Psoas muscle (tissue), 8 donors: ENCODE measurements around the gene WDR7. TPM values are rescaled to one million over a fixed set of nuclear protein-coding genes. Genes with fewer than 3 reads are reported as not detected.

Source experiments
- ATAC-seq, 4 donors: fragments of 200-7000 bp; cut with Tn5 transposase; one replicate each; pipeline ENCODE4 v1.9.1; 2020; ENCODE audit warnings: moderate library complexity in 3 of 4, mild to moderate bottlenecking in 2 of 4
- DNase-seq, 2 donors: peaks; one replicate each; pipeline ENCODE4 v3.0.0-alpha.2; 2020
- H3K27ac ChIP-seq: fragments of 200-600 bp; one replicate; pipeline ENCODE4 v1.8.0; 2022
- H3K27me3 ChIP-seq, 3 donors: fragments of 200-600 bp in 1 of 3; one replicate each; pipeline versions ENCODE4 v1.6.1 to v1.8.0; 2013 to 2022; ENCODE audit warnings: low read length in 2 of 3, mild to moderate bottlenecking in 2 of 3, moderate library complexity in 1 of 3; ENCODE audit not compliant: insufficient read depth in 3 of 3
- H3K36me3 ChIP-seq, 2 donors: fragments of 200-600 bp in 1 of 2; one replicate each; pipeline versions ENCODE4 v1.6.1 to v1.8.0; 2013 to 2022; ENCODE audit warnings: low read depth in 1 of 2, mild to moderate bottlenecking in 1 of 2, moderate library complexity in 1 of 2; ENCODE audit not compliant: insufficient read depth in 1 of 2
- H3K4me1 ChIP-seq: fragments of 200-600 bp; one replicate; pipeline ENCODE4 v1.8.0; 2022
- H3K4me3 ChIP-seq: fragments of 200-600 bp; one replicate; pipeline ENCODE4 v1.8.0; 2022; ENCODE audit warnings: mild to moderate bottlenecking
- H3K9me3 ChIP-seq: fragments of 200-600 bp; one replicate; pipeline ENCODE4 v1.8.0; 2022
- WGBS, 3 donors: extraction: QIAGEN DNeasy Blood & Tissue Kit; methylation state at CpG; one replicate each; pipeline versions ENCODE4 v1.1.6 to v1.1.7; 2013; 5-methylcytosine and 5-hydroxymethylcytosine counted together
- intact Hi-C, 2 donors: fragments of 100-400 bp; cut with DNase I; formaldehyde crosslinking; loops; one replicate each; pipeline versions ENCODE4 v1.11.0 to v1.14.2; 2022
- polyA plus RNA-seq, 3 donors: library from polyadenylated mRNA; stranded (reverse); fragments of 200-250 nt; gene quantifications; one replicate each; pipeline ENCODE4 v1.2.3, GENCODE V29; 2013
- total RNA-seq, 4 donors: library from RNA; stranded (reverse); fragmentation: NEBNext Ultra II Directional in 2 of 4; extraction: Animal tissue kit (Norgen Biotek cat#: 25700) in 2 of 4; gene quantifications; one replicate each; pipeline versions ENCODE4 v1.2.1 to v1.2.4, GENCODE V29; 2021 to 2023
- TF ChIP-seq, protein P1 (sequence below): fragments of 200-600 bp; IDR thresholded peaks from one replicate; pipeline ENCODE4 v1.8.0; 2022; ENCODE audit warnings: antibody characterized with exemption
- donor health status: healthy with polysubstance abuse.
- donor health status: DM: no; HTN: no; CAD: no; lungs with moderate emphysema.
- donor health status: Bipolar disorder and iron deficiency.
- donor health status: healthy.
- donor health status: DM: yes; HTN: yes; CAD: no.
- donor health status: DM: no; HTN: no; CAD: no.
- donor health status: DM: no; HTN: no; CAD: no.
- donor health status: DM: yes; HTN: yes; CAD: no.

Gene WDR7
- total and polyA plus RNA-seq, 7 donors = 2.6 to 24.4 (median 15.5) TPM

DNA sequence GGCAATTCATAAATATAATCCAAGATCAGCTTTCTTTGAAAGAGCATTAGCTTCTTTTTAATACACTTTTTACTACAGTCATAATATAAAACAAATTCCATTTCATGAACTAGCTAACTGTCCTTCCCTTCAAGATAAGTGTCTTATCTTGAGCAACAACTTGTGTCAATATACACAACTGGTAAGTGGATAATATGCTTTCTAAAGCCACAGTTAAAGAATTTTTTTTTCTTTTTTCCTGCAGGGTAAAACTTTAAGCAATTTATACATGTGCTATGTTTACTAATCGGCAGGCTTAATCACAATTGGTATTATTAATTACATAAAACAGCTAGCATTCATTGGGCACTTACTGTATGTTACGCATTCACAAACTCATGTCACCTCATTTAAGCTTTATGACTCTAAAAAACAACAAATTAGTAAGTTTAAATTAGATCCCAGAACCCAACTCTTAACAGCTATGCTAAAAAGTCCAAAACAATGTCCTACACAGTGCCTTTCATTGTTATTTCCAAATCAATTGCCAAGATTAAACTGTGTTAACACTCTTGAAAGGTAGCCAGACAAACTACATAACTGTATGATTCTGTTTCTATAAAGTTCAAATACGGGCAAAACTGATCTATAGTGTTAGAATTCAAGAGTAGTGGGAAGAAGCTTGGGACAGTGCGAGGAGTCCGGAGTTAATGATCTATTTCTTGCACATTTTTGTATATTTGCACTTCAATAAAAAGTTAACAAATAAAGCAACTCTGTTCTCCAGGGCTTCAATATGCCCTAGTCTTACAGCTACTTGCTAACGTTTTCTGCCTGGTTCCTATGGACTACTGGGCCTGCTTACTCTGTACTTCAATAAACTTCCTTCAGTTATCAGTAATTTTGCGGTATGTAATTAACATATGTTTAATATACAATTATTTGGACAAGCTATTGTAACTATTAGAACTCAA is 18.8 kb upstream of the WDR7 start:
- Histone ChIP-seq H3K27me3 (no peaks in the 10 kb centered on the region), H3K36me3 (peaks cover 0 to 16% of the 10 kb centered on the region in 2 donors), H3K4me3 (no peak overlapping the region), H3K9me3 (no peaks in the 10 kb centered on the region), H3K4me1 (peaks cover 65% of the 10 kb centered on the region), H3K27ac (no peak overlapping the region)
- WGBS, 3 donors = 89 to 91% (median 90%) methylated on average over 7 of the region's 7 CpGs
- no peak for ATAC-seq
- no peak for DNase-seq
- intact Hi-C loops = no loop called here
- TF ChIP-seq, protein P1, sequence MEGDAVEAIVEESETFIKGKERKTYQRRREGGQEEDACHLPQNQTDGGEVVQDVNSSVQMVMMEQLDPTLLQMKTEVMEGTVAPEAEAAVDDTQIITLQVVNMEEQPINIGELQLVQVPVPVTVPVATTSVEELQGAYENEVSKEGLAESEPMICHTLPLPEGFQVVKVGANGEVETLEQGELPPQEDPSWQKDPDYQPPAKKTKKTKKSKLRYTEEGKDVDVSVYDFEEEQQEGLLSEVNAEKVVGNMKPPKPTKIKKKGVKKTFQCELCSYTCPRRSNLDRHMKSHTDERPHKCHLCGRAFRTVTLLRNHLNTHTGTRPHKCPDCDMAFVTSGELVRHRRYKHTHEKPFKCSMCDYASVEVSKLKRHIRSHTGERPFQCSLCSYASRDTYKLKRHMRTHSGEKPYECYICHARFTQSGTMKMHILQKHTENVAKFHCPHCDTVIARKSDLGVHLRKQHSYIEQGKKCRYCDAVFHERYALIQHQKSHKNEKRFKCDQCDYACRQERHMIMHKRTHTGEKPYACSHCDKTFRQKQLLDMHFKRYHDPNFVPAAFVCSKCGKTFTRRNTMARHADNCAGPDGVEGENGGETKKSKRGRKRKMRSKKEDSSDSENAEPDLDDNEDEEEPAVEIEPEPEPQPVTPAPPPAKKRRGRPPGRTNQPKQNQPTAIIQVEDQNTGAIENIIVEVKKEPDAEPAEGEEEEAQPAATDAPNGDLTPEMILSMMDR = no peak

DNA sequence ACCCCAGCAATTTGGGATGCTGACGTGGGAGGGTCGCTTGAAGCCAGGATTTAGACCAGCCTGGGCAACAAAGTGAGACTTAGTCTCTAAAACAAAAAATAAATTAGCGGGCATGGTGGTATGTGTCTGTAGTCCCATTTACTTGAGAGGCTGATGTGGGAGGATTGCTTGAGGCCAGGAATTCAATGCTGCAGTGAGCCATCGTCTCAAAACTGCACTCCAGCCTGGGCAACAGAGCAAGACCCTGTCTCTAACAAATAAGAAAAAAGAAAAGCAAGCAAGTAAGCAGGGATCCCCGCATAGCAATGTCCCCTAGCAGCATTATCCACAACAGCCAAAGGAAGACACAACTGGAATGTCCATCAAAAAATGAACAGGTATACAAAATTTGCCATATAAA is 16.2 kb upstream of the WDR7 start:
- no peak overlapping the region for H3K27ac ChIP-seq
- peaks cover 44% of the 10 kb centered on the region for H3K4me1 ChIP-seq
- intact Hi-C loops = no loop called here
- no peaks in the 10 kb centered on the region for H3K9me3 ChIP-seq
- TF ChIP-seq, protein P1 = no peak
- 82 to 85% (median 82%) methylated on average over 5 of the region's 5 CpGs for WGBS, 3 donors
- no peak for ATAC-seq
- DNase-seq = no peak
- H3K27me3 ChIP-seq = no peaks in the 10 kb centered on the region
- H3K36me3 ChIP-seq = peaks cover 0 to 16% of the 10 kb centered on the region in 2 donors
- peak overlapping the region; percentile 98 for H3K4me3 ChIP-seq

DNA sequence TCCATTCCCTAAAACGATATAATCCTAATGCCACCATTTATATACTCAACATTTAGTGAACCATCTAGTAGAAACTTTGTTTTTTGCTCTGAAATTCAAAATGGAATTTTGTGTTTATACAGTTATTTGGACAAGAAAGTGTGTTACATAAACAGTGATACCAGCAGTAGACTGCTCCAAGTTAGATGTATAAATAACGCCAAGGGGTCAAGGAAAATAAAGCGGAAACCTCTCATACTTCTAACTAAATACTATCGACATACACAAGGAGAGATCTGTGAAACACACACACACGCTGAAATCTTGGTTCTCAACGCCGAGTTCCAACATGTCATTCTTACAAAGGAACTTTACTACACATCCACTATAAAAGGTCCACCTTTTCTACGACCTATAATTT is 14.0 kb upstream of the WDR7 start:
- DNase-seq (no peak), ATAC-seq (no peak)
- TF ChIP-seq, protein P1 = no peak
- Histone ChIP-seq H3K4me3 (peak overlapping the region; percentile 98), H3K27ac (peak overlapping the region; percentile 99), H3K4me1 (peaks cover 32% of the 10 kb centered on the region), H3K36me3 (peaks cover 0 to 16% of the 10 kb centered on the region in 2 donors), H3K9me3 (no peaks in the 10 kb centered on the region), H3K27me3 (no peaks in the 10 kb centered on the region)
- intact Hi-C loops = no loop called here
- 2 to 4% (median 4%) methylated on average over 8 of the region's 8 CpGs for WGBS, 3 donors

DNA sequence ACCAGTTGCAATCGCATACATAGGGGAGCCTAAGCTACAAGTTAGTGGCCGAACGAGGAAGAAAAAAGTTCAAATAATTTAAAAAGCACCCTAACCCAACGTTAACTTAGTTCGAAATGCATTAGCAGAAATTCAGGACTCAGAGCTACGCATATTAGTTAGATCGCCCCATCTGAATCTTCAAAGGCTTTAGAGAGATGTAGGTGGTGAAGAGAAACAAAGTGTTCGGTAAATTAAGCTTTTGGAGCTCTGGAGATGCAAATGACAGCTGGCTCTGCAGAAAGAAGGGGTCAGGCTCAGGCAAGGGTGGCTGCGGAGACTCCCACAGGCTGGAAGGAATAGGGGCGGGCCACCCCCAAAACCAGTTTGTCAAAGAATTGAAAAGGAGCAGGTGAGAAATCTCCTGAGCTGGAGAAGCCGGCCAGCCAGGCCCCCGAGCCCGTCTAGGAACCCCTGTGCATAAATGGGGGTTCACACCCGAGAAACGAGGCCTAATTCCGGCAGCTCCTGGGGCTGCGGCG is 13.4 kb upstream of the WDR7 start:
- H3K9me3 ChIP-seq = no peaks in the 10 kb centered on the region
- WGBS, 3 donors = 0% methylated on average over 18 of the region's 18 CpGs
- peak overlapping the region; percentile 99 for H3K27ac ChIP-seq
- TF ChIP-seq, protein P1 = no peak
- H3K4me1 ChIP-seq = peaks cover 32% of the 10 kb centered on the region
- H3K4me3 ChIP-seq = peak overlapping the region; percentile 98
- H3K36me3 ChIP-seq = peaks cover 0 to 12% of the 10 kb centered on the region in 2 donors
- no peaks in the 10 kb centered on the region for H3K27me3 ChIP-seq
- intact Hi-C loops = no loop called here
- DNase-seq (no peak), ATAC-seq (peak; percentile 10 to 50 (median 18))
